Natural killer cell (primary cell): Measurements from ENCODE around the gene BUB1. TPM values are rescaled to one million over a fixed set of nuclear protein-coding genes. Genes with fewer than 3 reads are reported as not detected.

Source experiments
- ATAC-seq, 3 donors: fragments of 150-1000 bp in 2 of 3; fragments of 200-7000 bp in 1 of 3; cut with Tn5 transposase; 1 replicate in 1 of 3; 2 replicates in 2 of 3; pipeline ENCODE4 v1.10.0; 2021; ENCODE audit warnings: mild to moderate bottlenecking in 2 of 3, moderate library complexity in 2 of 3
- DNase-seq, 2 donors: peaks; one replicate each; pipeline versions ENCODE4 v3.0.0 to v3.0.0-alpha.2; 2013 to 2021; ENCODE audit warnings: mixed read lengths in 1 of 2
- H3K27ac ChIP-seq: one replicate; pipeline ENCODE4 v1.5.1; 2013; ENCODE audit warnings: mild to moderate bottlenecking, low read length
- H3K27me3 ChIP-seq: one replicate; pipeline ENCODE4 v1.6.1; 2013; ENCODE audit warnings: low read length; ENCODE audit not compliant: control insufficient read depth, insufficient read depth
- H3K36me3 ChIP-seq: one replicate; pipeline ENCODE4 v1.6.1; 2013; ENCODE audit warnings: low read length; ENCODE audit not compliant: control insufficient read depth, insufficient read depth
- H3K4me1 ChIP-seq: one replicate; pipeline ENCODE4 v1.6.1; 2013; ENCODE audit warnings: low read length; ENCODE audit not compliant: control insufficient read depth, insufficient read depth
- H3K4me3 ChIP-seq: one replicate; pipeline ENCODE4 v1.5.1; 2013; ENCODE audit warnings: low read length
- H3K9me3 ChIP-seq: one replicate; pipeline ENCODE4 v1.6.1; 2013; ENCODE audit warnings: low read length; ENCODE audit not compliant: control insufficient read depth, insufficient read depth
- H3K27ac Mint-ChIP-seq, 2 donors: one replicate each; pipeline ENCODE4 v1.8.0; 2022; ENCODE audit warnings: mild to moderate bottlenecking in 2 of 2, mixed read lengths in 2 of 2, moderate library complexity in 1 of 2
- H3K27me3 Mint-ChIP-seq, 2 donors: one replicate each; pipeline ENCODE4 v1.8.0; 2022; ENCODE audit warnings: low read depth in 2 of 2, mixed read lengths in 2 of 2
- H3K36me3 Mint-ChIP-seq: one replicate; pipeline ENCODE4 v1.8.0; 2022; ENCODE audit warnings: mixed read lengths
- H3K4me1 Mint-ChIP-seq, 2 donors: one replicate each; pipeline ENCODE4 v1.8.0; 2022; ENCODE audit warnings: mixed read lengths in 2 of 2
- H3K4me3 Mint-ChIP-seq: one replicate; pipeline ENCODE4 v1.8.0; 2022; ENCODE audit warnings: mild to moderate bottlenecking, moderate library complexity, mixed read lengths
- H3K9me3 Mint-ChIP-seq, 2 donors: one replicate each; pipeline ENCODE4 v1.8.0; 2022; ENCODE audit warnings: mixed read lengths in 2 of 2
- CTCF ChIP-seq: fragments of 200-600 bp; IDR thresholded peaks from one replicate; pipeline ENCODE4 v1.8.0; 2022; ENCODE audit warnings: antibody characterized with exemption
- WGBS: methylation state at CpG from one replicate; pipeline ENCODE4 v1.1.7; 2013; ENCODE audit warnings: missing lambda C conversion rate; ENCODE audit not compliant: insufficient coverage; 5-methylcytosine and 5-hydroxymethylcytosine counted together
- intact Hi-C: fragments of 100-400 bp; cut with micrococcal nuclease; formaldehyde crosslinking; loops from one replicate; pipeline ENCODE4 v1.14.2; 2022
- total RNA-seq, 4 donors: library from RNA; stranded (reverse); fragments of 120-200 nt in 1 of 4; gene quantifications; one replicate each; pipeline versions ENCODE4 v1.2.3 to v1.2.4, GENCODE V29; 2013 to 2022

BUB1 gene
- total RNA-seq, 3 donors from 2014 or later (not counting 1 experiment from before 2014, with no cell fraction given) = 2.3 to 4.2 (median 2.7) TPM

GRCh38 chr2:110718382-110718781, 40.5 kb upstream of the BUB1 start:
- H3K27me3 Mint-ChIP-seq = peaks cover 26 to 55% of the 10 kb centered on the region in 2 donors
- no peak for DNase-seq

GRCh38 chr2:110717734-110718133, 39.9 kb upstream of the BUB1 start:
- H3K4me1 ChIP-seq = no peaks in the 10 kb centered on the region
- H3K9me3 Mint-ChIP-seq = no peaks in the 10 kb centered on the region
- no peak for TF ChIP-seq CTCF
- 80% methylated on average over 3 of the region's 4 CpGs for WGBS
- ATAC-seq (no peak), DNase-seq (no peak)
- no peaks in the 10 kb centered on the region for H3K9me3 ChIP-seq
- no peak overlapping the region for H3K27ac ChIP-seq
- H3K27ac Mint-ChIP-seq = no peak overlapping the region
- peaks cover 0 to 6% of the 10 kb centered on the region in 2 donors for H3K4me1 Mint-ChIP-seq
- H3K4me3 Mint-ChIP-seq = no peak overlapping the region
- peaks cover 4% of the 10 kb centered on the region for H3K27me3 ChIP-seq
- H3K27me3 Mint-ChIP-seq = peaks cover 26 to 62% of the 10 kb centered on the region in 2 donors
- no peaks in the 10 kb centered on the region for H3K36me3 ChIP-seq
- no peak overlapping the region for H3K4me3 ChIP-seq
- intact Hi-C loops = no loop called here
- H3K36me3 Mint-ChIP-seq = no peaks in the 10 kb centered on the region

More at GRCh38 chr2:110718382-110718781, 40.5 kb upstream of the BUB1 start:
- Histone ChIP-seq H3K9me3 (no peaks in the 10 kb centered on the region), H3K36me3 (no peaks in the 10 kb centered on the region), H3K27ac (no peak overlapping the region), H3K27me3 (peaks cover 4% of the 10 kb centered on the region), H3K4me1 (no peaks in the 10 kb centered on the region), H3K4me3 (no peak overlapping the region)
- no peak overlapping the region for H3K27ac Mint-ChIP-seq
- no CpG with 5 or more reads among the region's 2 CpGs for WGBS
- H3K4me1 Mint-ChIP-seq = peaks cover 0 to 6% of the 10 kb centered on the region in 2 donors
- TF ChIP-seq CTCF = no peak
- intact Hi-C loops = no loop called here
- no peak for ATAC-seq
- H3K36me3 Mint-ChIP-seq = no peaks in the 10 kb centered on the region
- no peak overlapping the region for H3K4me3 Mint-ChIP-seq
- H3K9me3 Mint-ChIP-seq = no peaks in the 10 kb centered on the region

GRCh38 chr2:110716959-110717645, 39.2 kb upstream of the BUB1 start:
- ATAC-seq = no peak
- Histone ChIP-seq H3K9me3 (no peaks in the 10 kb centered on the region), H3K27ac (no peak overlapping the region), H3K36me3 (no peaks in the 10 kb centered on the region), H3K27me3 (peaks cover 4% of the 10 kb centered on the region), H3K4me1 (no peaks in the 10 kb centered on the region), H3K4me3 (no peak overlapping the region)
- Mint-ChIP-seq H3K9me3 (no peaks in the 10 kb centered on the region), H3K4me1 (peaks cover 0 to 6% of the 10 kb centered on the region in 2 donors), H3K4me3 (no peak overlapping the region), H3K27ac (no peak overlapping the region), H3K36me3 (no peaks in the 10 kb centered on the region), H3K27me3 (peaks cover 29 to 68% of the 10 kb centered on the region in 2 donors)
- 92% methylated on average over 2 of the region's 3 CpGs for WGBS
- TF ChIP-seq CTCF = no peak
- intact Hi-C loops = no loop called here
- no peak for DNase-seq
